Measurements from ENCODE around the gene AP1S1. TPM values are rescaled to one million over a fixed set of nuclear protein-coding genes. Genes with fewer than 3 reads are reported as not detected.
A peak's percentile ranks its signal among the peaks of the same experiment; 100 is the strongest.

AP1S1 gene
- total and polyA plus RNA-seq, 2 of the 13 experiments (the other 11 are each of a cell fraction or from before 2014, with no cell fraction given): 57.5 to 68.1 TPM

DNA sequence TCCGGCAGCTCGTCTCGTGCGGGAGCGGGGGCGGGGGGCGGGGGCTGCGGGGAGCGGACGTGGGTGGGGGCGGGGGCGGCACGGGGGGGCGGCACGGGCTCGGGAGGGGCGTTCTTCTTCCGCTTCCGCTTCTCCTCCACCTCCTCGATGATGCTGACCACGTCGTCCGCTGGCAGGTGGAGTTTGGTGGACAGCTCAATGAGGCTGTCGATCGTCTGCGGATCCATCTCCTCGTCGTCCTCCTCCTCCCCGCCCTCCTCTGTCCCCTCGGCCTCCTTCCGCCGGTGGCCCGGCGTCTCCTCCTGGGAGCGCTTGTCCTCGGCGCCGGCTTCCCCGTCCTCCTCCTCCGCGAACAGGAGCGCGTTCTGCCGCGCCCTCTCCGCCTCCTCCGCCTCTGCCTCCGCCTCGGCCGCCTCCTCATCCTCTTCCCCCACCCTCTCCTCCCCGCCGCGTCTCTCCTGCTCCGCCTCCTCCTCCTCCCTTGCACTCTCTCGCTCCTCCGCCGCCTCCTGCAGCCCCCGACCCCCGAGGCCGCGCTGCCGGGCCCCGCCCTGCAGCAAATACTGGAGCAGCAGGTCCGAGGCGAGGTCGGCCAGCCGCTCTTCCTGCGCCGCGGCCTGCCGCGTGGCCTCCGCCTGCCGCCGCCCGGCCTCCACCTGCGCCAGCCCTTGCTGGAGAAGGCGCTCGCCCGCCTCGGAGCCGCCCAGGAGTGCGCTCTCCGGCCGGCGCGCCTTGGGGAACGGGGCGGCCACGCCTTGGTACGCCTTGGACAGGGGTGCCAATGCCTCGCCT is 9.2 kb downstream of the AP1S1 start (continued):
- TF ChIP-seq, protein P1, sequence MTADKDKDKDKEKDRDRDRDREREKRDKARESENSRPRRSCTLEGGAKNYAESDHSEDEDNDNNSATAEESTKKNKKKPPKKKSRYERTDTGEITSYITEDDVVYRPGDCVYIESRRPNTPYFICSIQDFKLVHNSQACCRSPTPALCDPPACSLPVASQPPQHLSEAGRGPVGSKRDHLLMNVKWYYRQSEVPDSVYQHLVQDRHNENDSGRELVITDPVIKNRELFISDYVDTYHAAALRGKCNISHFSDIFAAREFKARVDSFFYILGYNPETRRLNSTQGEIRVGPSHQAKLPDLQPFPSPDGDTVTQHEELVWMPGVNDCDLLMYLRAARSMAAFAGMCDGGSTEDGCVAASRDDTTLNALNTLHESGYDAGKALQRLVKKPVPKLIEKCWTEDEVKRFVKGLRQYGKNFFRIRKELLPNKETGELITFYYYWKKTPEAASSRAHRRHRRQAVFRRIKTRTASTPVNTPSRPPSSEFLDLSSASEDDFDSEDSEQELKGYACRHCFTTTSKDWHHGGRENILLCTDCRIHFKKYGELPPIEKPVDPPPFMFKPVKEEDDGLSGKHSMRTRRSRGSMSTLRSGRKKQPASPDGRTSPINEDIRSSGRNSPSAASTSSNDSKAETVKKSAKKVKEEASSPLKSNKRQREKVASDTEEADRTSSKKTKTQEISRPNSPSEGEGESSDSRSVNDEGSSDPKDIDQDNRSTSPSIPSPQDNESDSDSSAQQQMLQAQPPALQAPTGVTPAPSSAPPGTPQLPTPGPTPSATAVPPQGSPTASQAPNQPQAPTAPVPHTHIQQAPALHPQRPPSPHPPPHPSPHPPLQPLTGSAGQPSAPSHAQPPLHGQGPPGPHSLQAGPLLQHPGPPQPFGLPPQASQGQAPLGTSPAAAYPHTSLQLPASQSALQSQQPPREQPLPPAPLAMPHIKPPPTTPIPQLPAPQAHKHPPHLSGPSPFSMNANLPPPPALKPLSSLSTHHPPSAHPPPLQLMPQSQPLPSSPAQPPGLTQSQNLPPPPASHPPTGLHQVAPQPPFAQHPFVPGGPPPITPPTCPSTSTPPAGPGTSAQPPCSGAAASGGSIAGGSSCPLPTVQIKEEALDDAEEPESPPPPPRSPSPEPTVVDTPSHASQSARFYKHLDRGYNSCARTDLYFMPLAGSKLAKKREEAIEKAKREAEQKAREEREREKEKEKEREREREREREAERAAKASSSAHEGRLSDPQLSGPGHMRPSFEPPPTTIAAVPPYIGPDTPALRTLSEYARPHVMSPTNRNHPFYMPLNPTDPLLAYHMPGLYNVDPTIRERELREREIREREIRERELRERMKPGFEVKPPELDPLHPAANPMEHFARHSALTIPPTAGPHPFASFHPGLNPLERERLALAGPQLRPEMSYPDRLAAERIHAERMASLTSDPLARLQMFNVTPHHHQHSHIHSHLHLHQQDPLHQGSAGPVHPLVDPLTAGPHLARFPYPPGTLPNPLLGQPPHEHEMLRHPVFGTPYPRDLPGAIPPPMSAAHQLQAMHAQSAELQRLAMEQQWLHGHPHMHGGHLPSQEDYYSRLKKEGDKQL (CRISPR knock-in tag; IDR thresholded peaks at IDR 0.05; ENCODE audit: low read depth): no peak
- TF ChIP-seq, protein P2, sequence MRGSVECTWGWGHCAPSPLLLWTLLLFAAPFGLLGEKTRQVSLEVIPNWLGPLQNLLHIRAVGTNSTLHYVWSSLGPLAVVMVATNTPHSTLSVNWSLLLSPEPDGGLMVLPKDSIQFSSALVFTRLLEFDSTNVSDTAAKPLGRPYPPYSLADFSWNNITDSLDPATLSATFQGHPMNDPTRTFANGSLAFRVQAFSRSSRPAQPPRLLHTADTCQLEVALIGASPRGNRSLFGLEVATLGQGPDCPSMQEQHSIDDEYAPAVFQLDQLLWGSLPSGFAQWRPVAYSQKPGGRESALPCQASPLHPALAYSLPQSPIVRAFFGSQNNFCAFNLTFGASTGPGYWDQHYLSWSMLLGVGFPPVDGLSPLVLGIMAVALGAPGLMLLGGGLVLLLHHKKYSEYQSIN (CRISPR knock-in tag; IDR thresholded peaks at IDR 0.05; ENCODE audit: borderline replicate concordance): no peak
- TF ChIP-seq SMARCE1 (IDR thresholded peaks at IDR 0.05; ENCODE audit: borderline replicate concordance) (no peak), TAF15 (IDR thresholded peaks at IDR 0.05; ENCODE audit: low read depth, low read length, poor library complexity, severe bottlenecking) (peak; percentile 68), CEBPG (CRISPR knock-in tag; IDR thresholded peaks at IDR 0.05) (no peak), GATAD1 (CRISPR knock-in tag; IDR thresholded peaks at IDR 0.05) (no peak), ZNF460 (CRISPR knock-in tag; IDR thresholded peaks at IDR 0.05; ENCODE audit: borderline replicate concordance) (no peak), HMG20B (CRISPR knock-in tag; conservative IDR thresholded peaks at IDR 0.05) (no peak), SYNCRIP (IDR thresholded peaks at IDR 0.05; ENCODE audit: insufficient read depth, low read depth, low read length) (no peak), BORCS8-MEF2B (CRISPR knock-in tag; IDR thresholded peaks at IDR 0.05) (no peak), GABPA (IDR thresholded peaks at IDR 0.05; ENCODE audit: low read depth, low read length) (peak; percentile 29; the same call in 1 of the 2 replicates), GABPA (CRISPR knock-in tag; IDR thresholded peaks at IDR 0.05; ENCODE audit: low read depth) (no peak), NCOR1 (IDR thresholded peaks at IDR 0.05; ENCODE audit: borderline replicate concordance, low read length) (no peak), FOXM1 (CRISPR knock-in tag; IDR thresholded peaks at IDR 0.05) (no peak), CHCHD3 (CRISPR knock-in tag; IDR thresholded peaks at IDR 0.05) (no peak), SUZ12 (IDR thresholded peaks at IDR 0.05; ENCODE audit: low read depth, low read length) (no peak)
- TF ChIP-seq, protein P3, sequence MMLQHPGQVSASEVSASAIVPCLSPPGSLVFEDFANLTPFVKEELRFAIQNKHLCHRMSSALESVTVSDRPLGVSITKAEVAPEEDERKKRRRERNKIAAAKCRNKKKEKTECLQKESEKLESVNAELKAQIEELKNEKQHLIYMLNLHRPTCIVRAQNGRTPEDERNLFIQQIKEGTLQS (CRISPR knock-in tag; IDR thresholded peaks at IDR 0.05): no peak
- TF ChIP-seq, protein P4, sequence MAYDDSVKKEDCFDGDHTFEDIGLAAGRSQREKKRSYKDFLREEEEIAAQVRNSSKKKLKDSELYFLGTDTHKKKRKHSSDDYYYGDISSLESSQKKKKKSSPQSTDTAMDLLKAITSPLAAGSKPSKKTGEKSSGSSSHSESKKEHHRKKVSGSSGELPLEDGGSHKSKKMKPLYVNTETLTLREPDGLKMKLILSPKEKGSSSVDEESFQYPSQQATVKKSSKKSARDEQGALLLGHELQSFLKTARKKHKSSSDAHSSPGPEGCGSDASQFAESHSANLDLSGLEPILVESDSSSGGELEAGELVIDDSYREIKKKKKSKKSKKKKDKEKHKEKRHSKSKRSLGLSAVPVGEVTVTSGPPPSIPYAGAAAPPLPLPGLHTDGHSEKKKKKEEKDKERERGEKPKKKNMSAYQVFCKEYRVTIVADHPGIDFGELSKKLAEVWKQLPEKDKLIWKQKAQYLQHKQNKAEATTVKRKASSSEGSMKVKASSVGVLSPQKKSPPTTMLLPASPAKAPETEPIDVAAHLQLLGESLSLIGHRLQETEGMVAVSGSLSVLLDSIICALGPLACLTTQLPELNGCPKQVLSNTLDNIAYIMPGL (CRISPR knock-in tag; IDR thresholded peaks at IDR 0.05; ENCODE audit: borderline replicate concordance in 1 of 2, low read depth in 1 of 2): no peak

Measured in HepG2 (cell line).